NCI-H1436 treated with DMSO at 0.1 percent for 48 hours (cell line): Measurements from ENCODE around the gene CAPSL.
"Not testable (repeated sequence)": the region's sequence is repeated elsewhere in the genome, so short reads cannot be mapped to it uniquely, and the experiment has no call there.

Experiments used
- DNase-seq: peaks from one replicate; lab custom pipeline; 2025; lab: John Stamatoyannopoulos, UW

CAPSL gene

DNA sequence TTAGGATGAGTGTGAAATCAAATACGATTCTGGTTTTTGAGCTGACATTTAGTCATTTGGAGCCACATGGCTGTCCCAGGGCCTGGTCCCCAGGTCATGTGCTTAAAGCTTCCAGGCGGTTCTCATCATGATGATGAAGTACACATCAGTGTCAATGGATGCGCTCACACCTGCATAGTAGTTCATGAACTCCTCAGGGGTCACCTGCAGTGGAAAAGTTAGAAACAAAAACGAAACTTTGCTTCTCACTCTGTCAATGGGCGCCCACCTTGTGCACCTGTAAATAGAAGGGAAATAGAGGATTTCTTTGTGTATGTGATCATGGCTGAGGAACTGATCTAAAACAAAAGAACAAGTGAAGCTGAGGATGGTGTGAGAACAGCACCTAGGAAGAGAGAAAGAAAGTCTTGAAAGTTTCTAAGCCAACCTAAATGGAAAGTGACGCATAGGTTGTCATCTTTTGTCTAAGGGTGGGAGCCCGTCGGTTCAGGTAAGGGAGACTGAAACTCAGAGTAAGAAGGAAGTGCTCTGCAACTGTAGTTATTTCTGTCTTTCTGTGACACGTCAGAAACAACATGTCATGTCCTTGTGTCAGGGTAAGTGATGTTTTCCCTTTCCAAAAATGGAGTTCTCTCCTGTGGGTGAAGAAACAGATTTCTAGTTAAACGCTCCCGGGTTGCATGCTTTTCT is 33.8 kb downstream of the CAPSL start:
- no peak for DNase-seq

DNA sequence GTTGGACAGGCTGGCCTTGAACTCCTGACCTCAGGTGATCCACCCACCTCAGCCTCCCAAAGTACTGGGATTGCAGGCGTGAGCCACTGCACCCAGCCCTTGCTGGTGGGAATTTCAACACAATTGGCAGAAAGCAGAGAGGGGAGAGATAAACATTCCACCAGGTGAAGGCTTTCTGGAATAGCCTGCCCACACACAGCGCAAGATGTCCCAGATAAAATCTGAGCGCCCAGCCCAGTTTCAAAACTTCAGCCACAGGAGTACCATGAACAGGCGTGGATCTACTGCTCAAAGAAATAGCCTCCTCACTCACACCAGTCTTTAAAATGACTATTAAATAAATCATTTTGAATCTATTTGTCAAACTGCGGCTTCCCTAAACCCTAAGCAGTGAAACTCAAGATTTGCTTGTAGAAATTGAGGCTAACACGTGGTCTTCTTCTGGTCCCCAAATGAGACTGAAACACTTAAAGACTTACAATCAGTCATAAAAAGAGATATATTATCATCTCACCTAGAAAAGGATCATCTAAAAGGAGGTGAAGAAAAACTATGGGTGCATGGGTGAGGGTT is 34.7 kb downstream of the CAPSL start:
- no peak for DNase-seq

DNA sequence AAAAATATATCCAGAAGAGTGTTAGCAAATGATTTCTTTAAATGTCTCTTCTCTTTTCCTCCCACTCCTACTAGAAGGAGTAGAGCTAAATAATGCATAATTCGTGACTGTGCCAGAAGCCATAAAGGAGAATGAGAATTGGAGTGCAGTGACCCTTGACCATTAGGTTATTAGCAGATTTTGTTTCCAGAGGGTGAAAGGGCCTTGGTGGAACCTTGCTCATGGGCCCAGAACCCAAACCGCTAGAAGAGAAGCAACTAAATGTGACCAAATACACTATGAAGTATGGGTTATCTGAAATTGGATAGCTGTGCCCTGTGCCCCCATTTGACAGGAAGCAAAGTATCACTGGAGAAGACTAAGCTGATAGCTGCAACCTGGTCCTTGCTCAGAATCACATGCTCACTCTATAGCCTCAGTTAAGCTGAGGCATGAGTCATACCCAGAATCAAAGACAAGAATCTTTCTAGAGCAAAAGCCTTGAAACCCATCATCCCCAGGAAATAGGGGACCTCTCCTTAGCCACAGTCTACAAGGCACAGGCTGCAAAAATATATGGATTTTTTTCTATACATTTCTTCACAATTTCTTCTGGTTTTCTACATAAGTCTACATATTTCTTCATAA is 36.3 kb downstream of the CAPSL start:
- no peak for DNase-seq

DNA sequence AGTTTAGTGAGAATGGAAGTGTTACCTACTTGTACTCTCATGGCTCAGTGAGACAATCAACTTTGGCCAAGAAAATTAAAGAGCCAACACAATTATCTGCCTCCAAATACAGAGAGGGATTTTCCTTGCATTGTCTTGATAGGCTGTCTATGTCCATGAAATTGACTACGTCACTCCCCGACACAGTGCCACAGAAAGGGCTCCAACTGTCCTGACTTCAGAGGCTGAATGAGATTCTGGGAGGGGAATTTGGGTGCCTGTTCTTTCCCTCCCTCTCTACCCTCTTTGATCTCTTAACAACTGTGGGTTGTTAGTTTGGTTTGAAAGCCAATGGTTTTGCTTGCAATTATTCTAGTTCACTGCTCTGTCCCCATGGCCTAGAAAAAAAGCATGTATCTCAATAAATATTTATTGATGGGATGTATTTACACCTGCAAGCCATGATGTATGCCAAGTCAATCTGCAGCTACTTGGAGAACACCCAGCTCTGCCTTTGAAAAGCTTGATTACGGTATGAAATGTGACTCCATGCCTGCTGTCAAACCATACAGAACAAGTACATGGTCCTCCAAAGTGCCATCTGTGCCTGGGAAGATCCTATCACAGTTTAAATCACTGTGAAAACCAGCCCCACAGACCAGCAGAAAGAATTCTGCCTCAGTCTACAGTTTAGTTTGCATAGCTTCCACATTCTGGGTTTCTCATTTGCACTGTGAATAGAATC is 37.3 kb downstream of the CAPSL start:
- no peak for DNase-seq

DNA sequence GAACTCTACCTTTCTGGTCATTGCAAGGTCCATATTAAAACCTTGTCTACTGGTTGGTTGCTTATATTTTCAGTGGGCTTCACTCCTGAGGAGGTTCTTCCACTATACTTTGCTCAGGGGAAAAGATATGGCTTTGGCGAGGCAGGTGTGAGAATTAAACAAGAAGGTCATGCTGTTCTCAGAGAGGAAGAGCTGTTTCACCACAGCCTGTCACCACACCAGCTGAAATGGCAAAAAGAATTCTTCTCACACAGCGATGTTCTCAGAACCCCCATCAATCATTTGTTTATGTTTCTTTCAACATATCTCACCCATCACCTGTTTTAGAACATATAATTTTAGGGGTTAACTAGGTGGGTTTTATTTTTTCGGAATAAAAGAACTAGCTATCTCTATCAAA is 38.6 kb downstream of the CAPSL start:
- DNase-seq = no peak

DNA sequence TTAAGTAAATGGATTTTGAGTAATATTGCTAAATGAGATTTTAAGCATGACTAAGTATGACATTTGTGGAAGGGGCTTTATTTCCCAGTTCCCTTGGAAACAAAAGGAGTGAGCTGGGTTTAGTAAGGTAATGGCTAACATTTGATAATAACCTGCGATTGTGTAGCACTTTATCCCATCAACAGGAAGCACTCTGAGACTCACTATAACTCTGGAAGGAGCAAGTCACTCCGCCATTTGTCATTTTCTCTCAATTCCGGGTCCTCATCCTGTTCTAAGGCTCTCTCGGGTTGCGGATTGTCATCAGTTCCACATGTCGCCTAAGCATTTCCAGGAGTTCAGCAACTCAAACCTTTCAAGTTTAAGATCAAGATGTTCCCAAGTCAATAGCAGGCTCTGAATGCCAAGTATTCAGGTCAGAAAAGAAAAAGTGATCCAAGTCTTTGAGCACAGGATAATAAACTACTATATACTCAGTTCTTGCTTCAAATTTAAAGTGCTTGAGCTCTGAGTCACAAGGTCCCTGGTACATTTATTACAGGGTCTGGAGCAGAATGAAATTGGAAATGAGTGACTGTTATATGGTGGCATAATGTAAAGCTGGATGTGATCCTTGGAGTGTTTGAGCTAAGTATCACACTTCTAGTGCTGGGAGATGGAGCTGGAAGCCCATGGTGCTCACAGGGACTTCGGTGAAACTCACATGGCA is 39.3 kb downstream of the CAPSL start:
- DNase-seq = no peak

DNA sequence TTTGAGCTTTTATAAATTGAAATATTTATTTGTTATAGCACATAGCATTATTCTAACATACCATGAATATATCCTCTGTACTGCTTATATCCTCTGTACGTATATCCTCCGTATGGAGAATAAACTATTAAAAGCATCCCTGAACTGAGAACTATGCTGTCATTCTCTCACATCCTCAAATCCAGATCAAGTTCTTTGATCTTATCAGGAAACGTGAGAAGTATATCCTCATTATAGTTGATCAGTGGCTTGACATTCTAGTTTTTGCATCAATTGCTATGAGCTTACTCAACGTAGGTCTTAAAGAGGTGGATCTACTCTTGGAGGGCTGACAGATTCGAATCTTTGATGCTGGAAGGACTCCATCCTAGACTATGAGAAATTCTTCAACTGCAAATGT is 44.3 kb downstream of the CAPSL start:
- no peak for DNase-seq

DNA sequence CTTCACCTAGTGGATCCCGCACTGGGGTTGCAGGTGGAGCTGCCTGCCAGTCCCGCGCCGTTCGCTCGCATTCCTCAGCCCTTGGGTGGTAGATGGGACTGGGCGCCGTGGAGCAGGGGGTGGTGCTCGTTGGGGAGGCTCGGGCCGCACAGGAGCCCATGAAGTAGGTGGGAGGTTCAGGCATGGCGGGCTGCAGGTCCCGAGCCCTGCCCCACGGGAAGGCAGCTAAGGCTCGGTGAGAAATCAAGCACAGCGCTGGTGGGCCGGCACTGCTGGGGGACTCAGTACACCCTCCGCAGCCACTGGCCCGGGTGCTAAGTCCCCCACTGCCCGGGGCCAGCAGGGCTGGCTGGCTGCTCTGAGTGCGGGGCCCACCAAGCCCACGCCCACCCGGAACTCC is 45.6 kb downstream of the CAPSL start:
- not testable (repeated sequence) for DNase-seq

DNA sequence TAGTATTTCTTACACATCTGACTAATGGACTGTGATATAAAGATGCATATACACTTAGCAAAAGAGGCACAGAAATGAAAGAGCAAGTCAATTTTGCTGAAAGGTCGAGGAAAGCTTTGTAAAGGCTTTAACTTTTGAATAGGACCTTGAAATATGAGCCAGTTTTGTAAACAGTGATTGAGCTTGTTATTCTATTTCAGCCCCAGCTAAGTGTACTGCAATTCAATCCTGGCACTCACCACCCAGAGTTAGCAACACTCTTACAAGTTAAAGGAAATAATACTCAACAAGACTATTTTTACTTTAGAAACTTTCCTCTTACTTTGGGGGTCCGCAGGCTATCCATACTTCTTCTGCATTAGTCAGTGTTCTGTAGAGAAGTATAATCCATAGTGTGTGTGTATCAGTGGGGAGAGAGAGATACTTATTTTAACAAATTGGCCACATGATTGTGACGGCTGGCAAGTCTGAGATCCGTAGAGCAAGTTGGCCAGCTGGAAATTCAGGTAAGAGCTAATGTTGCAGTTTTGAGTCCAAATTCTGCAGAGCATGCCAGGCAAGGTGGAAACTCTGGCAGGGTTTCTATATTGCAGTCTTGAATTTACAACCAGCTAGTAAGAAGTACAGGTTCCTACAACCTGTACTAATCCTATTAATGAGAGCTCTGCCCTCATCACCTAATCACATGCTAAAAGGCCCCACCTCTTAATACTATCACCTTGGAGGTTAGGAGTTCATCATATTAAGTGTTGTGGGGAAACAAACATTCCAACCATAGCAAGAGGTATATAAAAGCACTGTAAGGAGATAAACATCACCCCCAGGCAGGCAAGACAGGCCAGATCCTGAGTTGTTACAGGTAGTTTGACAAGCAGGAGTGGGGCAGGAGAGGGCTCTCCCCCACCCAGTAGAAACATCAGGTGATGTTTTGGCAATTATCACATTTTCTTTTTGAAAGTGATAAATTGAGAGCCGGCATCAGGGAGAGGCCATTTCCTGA is 48.1 kb downstream of the CAPSL start:
- no peak for DNase-seq

DNA sequence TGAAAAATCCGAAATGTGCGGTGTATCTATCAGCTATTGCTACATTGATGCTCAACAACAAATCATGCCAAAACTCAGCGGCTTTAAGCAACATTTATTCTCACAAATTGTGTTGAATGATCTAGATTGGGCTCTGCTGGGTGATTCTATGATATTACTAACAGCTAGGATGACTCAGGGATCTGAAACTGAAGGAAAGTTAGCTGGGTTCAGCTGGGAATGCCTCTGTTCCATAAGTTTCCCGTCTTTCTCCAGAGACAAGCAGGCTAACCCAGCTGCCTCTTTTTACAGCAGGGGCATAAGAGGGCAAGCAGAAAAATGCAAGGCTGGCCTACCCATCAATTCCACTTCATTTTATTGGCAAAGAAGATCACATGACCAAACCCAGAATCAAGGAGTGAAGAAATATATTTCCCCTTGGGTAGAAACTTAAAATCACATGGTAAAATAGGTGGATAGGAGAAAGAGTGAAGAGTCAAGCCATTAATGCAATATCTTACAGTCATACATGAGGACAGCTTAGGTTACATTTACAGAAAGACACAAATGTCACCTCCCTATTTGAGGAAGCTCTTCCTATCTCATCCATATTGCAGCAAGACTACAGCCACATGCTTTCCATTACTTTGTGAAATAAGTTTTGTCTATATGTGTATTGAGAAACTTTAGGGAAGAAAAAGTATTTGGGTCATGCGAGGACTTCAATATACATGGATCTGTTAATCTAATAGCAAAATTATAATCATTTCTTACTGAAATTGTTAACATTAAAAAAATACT is 50.9 kb downstream of the CAPSL start:
- DNase-seq = no peak

DNA sequence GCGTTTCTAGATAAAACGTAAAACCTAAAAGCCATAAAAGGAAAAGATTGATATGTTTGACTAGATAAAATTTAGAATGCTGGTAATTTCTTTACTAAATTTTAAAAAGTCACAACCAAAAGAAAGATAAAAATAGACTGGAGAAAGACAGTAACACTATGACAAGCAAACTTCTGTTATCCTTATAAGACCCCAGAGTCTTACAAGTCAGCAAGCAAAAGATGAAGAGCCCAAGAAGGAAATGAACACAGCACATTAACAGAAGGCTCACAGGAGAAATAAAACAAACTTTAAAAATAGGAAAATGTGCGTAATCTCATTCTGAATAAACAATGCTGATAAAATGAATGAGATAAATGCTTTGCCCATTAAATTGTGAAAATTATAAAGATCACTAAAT is 52.0 kb downstream of the CAPSL start:
- no peak for DNase-seq

DNA sequence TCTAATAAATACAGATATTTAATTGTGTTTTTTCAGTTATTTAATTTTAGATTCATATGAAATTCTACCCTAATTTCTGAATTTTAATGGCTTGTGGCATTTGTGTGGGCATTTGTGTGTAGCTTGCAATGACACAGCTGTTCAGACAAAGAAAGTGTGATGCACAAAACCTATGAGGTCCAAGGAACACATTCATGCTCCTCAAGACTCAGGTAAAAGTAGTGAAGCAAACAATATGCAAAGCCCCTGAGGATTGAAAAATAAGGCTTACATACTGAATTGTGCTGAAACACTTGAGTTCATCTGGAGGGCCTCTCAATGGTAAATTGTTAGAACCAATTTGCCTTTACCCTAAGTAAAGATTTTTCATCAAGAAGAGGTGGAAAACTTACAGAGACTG is 53.6 kb downstream of the CAPSL start:
- DNase-seq = no peak

DNA sequence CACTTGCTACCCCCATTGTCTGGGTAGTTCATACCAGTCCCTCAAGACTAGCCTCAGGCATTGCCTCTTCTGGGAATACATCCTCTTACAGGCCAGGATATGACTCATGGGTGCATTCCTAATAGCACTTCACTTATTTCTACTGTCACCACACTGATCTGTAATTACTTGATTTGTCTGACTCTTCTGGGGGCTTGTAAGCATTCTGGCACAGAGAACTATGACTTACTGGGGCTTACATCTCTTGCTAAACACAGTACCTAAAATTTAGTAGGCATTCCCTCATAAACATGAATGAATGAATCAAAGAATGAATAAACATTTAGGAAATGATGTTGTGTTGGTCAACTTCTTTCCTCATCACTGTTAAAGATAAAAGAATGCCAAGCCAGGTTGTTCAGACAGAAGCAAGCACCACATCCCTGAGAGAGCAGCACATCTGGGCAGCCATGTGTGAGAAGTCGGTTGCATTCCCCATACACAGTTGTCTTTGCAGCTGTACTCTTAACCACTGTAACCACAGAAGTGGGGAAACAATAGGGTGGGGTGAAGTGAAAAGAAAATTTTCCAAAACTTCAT is 54.1 kb downstream of the CAPSL start:
- no peak for DNase-seq

DNA sequence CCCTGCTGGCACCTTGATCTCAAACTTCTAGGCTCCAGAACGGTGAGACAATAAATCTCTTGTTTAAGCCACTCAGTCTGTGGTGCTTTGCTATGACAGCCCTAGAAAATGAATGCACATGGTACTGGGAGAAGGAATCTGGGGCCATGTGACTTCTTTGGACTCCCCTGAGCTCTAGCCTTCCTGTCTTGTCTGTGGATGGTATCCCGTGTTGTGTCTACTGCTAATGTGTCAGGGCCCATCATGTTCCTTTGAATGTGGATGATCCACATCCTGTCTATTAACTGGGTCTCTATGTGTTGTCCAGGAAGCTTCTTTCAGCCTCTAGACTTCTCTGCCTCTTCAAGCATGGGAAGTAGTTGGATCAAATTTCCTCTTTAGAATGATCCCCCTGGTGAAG is 56.7 kb downstream of the CAPSL start:
- no peak for DNase-seq

DNA sequence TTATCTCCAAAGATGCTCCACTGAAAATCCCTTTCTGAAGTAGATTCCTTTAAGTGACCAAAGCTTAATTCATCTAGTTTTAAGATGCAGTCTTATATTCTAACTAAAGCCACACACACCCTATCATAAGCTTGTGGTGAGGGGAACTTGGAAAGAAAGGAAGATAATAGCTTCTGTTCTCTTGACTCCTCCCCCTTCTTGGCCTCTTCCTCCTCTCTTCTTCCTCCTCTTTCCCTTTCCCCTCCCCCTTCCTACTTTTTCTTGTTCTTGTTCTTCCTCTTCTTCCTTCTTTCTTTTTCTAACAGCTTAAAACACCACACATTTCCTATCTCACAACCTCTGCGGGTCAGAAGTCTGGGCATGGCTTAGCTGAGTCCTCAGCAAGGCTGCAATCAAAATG is 58.3 kb downstream of the CAPSL start:
- DNase-seq = no peak

DNA sequence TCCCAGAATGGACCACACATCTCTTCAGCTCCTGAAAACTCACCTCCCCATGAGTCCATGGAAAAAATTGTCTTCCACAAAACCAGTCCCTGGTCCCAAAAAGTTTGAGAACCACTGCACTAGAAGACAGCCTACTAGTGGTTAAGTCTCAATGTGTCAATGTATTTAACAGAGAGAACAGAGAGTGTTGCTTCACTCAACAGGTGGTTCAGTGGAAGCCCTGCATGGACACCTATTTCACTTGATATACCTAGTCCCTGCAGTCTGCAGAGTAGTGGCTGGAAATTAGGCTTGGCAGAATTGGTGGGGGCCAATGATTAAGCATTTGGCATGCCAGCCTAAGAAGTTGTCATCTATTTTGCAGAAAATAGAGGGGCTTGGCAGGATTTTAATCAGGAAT is 58.8 kb downstream of the CAPSL start:
- DNase-seq = no peak

DNA sequence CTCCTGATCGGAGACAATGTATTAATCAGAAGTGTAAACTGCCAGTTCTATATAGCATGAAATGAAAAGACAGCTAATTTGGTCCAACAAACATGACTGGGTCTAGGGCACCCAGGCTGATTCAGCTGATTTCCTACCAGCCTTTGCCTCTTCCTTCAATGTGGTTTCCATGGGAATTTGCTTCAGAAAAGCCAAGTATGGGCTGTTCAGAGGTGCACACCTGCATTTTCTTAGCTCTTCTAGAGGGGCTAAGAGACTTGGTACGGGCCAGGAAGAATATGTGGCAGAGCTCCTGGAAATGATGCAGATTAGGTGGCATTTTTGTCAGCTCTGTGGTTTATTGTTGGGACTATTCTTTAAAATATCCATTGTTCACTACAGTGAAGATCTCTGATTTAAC is 59.3 kb downstream of the CAPSL start:
- no peak for DNase-seq

DNA sequence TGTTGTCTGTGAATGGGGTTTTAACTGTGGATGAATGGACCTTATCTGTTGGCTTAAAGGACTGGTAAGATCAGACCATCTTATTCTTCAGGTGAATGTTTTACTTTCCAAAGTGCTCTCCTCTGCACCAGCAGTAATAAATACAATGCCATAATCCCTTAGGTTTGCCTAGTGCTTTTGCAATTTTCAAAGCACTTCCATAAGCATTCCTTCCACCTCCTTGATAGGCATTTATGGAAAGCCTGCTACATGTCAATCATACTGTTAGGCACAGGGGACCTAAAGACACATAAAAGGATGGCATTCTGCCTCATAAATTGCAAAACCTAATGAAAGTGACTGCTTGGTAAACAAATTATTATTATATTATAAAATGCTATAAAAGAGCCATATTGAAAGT is 60.3 kb downstream of the CAPSL start:
- no peak for DNase-seq

DNA sequence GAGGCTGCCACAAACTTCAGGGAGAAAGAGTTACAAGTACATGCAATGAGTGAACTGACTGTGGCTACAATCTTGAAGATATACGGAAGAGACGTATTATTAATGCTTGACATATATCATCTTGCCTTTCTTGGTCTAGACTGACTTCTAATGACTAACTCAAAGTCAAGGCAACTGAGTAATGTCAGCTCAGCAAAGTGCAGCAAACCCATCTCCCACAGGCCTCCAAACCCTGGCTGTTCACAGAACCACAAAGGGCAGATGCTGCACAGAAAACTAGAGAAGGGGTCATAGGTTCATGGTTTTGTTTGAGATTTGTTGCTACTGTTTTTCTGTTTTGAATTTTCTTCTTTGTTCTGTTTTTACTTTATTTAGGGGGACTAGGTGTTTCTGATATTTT is 60.8 kb downstream of the CAPSL start:
- DNase-seq = no peak

DNA sequence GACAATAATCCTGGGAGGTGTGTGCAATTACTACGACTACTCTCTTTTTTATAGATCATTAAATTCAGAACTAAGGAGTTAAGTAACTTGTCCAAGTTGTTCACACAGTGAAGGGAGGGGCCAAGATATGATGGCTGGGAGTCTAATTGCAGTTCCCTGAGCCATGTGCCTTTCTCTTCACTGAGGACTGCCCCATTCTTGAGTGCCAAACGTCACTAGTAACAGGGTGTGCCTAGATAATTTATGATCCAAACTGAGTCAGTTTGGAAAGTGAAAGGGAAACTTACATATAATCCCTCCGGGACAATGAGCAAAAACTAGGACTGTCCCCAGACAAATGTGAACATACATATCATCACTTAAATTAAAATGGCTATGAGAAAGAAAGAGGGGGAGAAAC is 61.5 kb downstream of the CAPSL start:
- DNase-seq = no peak
